Measurements from ENCODE around the gene BSG. TPM values are rescaled to one million over a fixed set of nuclear protein-coding genes. Genes with fewer than 3 reads are reported as not detected.

Gene BSG
- total RNA-seq, 1 experiment from 2014 or later: 614 TPM

DNA sequence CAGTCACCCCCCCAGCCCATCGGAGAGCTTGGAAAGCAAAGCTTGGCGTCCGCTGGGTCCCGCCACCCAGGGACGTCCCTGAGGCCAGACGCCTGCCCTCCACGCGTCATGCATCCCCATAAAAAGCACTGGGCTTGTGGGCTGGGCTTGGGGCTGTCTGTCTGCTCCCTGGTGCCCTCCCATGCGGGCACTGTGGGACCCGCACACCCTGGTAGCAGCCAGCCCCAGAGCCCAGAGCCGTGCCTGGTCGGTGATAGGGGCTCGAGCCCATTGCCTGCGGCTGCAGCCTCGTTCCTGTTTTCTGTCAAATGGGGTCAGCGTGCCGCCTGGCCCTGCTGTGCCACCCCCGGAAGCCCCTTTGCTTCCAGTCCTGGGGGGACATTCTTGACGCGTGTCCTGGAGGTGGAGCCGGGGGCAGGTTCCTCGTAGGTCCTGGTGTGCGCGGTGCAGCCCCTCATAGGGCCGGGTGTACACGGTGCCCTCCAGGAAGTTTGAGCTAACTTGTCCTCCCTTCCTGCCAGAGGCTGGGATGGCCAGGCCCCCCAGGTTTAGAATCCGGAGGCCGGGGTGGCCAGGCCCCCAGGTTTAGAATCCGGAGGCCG, 32.9 kb upstream of the BSG start:
- no peak for DNase-seq (ENCODE audit: extremely low read depth, low read depth)

GRCh38 chr19:540867-541637, 31.3 kb upstream of the BSG start:
- DNase-seq (ENCODE audit: extremely low read depth, low read depth): no peak

DNA sequence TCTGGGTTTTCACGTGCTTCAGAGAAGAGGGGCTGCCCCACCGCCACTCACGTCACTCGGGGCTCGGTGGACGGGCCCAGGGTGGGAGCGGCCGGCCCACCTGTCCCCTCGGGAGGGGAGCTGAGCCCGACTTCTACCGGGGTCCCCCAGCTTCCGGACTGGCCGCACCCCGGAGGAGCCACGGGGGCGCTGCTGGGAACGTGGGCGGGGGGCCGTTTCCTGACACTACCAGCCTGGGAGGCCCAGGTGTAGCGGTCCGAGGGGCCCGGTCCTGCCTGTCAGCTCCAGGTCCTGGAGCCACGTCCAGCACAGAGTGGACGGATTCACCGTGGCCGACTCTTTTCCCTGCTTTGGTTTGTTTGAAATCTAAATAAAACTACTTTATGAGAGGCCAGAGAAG, 30.7 kb upstream of the BSG start:
- no peak for DNase-seq (ENCODE audit: extremely low read depth, low read depth)

- DNase-seq (ENCODE audit: extremely low read depth, low read depth): no peak
These were observed 30.1 kb upstream of the BSG start for GRCh38 chr19:542173-542866.

DNA sequence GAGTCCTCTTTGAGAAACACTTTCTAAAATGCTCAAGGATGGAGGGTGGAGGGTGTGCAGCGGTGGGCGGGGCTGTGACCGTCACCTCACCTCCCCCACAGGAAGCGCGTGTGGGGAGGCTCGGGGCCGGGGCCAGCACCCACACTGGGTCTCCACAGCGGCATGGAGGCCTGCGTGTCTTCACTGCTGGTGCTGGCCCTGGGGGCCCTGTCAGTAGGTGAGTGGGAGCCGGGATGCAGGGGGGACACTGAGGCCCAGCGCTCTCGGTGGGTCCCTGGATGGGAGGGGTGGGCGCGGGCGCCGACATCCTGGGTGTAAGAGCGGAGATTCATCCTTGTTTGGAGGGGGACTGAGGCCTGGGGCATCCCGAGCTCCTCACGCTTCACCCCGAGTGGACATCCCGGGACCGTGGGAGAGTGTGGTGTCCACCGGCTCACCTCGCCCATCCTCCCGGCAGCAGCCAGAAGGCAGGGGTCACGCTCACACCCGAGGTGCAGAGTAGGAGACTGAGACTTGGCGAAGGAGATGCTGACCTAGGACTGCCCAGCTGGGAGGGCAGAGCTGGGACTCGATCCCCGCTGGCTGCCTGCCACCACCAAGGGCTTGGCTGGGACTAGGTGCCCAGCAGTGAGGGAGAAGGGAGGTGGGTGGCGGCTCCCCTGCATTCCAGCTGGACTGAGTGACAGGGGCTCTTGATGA, 28.3 kb upstream of the BSG start, which contains the start of gene GZMM:
Gene GZMM, plus strand, starts transcription at position 144 of the 699 bp plus-strand sequence. Its CDS starts 19 bp downstream, at position 163.
- DNase-seq (ENCODE audit: extremely low read depth, low read depth): no peak

DNA sequence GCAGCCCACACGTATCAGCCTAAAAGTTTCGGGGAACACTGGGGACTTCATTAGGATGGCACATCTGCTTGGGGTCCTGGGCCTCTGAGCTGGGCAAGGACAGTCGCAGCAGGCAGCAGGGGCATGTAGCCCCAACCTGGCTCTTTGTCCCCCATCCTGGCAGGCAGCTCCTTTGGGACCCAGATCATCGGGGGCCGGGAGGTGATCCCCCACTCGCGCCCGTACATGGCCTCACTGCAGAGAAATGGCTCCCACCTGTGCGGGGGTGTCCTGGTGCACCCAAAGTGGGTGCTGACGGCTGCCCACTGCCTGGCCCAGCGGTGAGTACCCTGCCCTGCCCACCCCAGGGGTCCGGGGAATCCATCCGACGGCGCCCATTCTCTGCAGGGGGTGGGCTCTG, 25.3 kb upstream of the BSG start:
- DNase-seq (ENCODE audit: extremely low read depth, low read depth): no peak

- DNase-seq (ENCODE audit: extremely low read depth, low read depth): no peak
These were observed 24.3 kb upstream of the BSG start for GRCh38 chr19:547836-548720.

- DNase-seq (ENCODE audit: extremely low read depth, low read depth): no peak
These were observed 23.2 kb upstream of the BSG start for GRCh38 chr19:548886-549830.

GRCh38 chr19:554817-555216, 17.6 kb upstream of the BSG start:
- DNase-seq (ENCODE audit: extremely low read depth, low read depth): no peak

DNA sequence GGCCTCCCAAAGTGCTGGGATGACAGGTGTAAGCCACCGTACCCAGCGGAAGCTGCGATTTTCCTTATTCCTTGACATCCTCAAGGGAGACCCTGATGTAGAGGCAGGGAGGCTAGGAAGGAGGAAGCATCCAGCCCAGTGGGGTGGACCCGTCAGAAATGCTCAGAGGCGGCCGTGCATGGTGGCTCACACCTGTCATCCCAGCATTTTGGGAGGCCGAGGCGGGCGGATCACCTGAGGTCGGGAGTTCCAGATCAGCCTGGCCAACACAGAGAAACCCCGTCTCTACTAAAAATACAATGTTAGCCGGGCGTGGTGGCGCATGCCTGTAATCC, 17.0 kb upstream of the BSG start:
- DNase-seq (ENCODE audit: extremely low read depth, low read depth): no peak

DNA sequence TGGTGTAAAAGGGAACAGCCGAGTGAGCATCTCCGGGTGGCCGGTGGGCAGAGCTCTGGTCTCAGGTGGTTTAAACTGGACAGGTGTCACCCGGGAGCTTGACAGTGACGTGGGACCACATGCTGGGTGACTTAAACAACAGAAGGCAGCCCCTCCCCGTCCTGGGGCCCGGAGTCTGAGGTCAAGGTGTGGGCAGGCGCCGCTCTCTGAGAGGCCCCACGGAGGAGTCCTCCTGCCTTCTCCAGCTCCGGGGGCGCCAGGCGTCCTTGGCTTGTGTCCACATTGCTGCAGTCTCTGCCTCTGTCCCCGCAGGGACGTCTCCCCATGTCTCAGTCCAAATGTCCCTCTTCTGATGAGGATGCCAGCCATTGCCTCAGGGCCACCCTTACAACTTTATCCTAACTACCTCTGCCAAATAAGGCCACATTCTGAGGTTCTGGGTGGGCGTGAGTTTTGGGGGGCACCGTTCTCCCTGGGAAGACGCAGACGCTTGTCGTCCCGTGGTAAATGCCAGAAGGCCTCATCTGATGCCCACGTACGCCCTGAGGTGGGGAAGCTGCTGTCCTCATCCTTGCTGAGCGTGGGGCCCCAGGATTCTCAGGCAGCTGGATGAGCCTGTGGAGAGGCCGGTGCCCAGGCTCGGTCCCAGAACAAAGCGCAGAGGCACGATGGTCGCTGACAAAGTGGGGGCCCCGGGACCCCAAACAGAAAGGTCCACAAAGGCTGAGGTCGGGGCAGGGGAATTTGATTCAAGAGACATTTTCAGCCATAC, 15.6 kb upstream of the BSG start:
- no peak for DNase-seq (ENCODE audit: extremely low read depth, low read depth)

DNA sequence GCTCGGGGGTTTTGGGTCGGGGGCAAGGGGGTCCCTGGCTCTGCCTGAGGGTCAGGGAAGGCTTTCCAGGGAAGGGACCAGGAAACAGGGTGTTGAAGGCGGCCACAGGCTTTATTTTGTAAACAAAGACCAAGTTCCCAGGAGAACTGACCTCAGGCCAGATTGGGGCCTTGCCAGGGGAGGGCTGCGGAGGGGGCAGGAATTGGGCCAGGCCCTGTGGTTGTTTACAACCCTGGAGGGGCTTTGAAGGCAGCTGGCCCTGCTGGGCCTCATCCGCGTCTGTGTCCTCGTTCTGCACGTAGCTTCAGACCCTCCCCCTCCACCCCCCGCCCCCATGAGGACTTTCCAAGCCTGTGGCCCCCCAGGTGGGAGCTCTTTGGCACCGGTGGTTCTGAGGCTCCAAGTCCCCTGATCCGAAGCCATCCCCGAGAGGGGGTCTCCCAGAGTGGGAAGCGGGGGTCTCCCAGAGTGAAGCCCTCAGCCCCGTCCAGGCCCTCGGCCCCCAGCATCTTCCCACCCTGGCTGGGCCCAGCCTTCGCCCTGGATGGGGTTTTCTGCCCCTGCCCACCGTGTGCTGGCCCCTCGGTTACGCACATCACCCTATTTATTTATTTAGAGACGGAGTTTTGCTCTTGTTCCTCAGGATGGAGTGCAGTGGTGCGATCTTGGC, 13.5 kb upstream of the BSG start:
- DNase-seq (ENCODE audit: extremely low read depth, low read depth): no peak

- DNase-seq (ENCODE audit: extremely low read depth, low read depth): no peak
These were observed 12.3 kb upstream of the BSG start for GRCh38 chr19:560121-560520.

DNA sequence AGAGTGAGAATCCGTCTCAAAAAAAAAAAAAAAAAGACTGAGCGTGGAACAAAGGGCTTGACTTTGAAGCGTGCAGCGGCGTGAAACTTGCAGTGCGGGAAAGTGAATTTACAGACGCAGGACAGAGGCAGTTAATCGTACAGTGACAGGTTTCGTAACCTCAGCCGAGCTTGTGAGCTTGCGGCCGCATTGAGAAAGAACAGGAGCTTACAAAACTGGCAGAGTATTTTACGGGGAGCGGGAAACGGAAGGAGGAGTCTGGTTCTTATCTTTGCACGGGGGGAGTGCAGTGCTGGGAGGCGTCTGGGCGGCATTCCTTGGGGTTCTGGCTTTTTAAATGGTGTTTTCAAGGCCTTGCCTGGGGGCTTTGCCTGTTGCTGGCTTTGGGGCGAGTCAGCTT, 6.0 kb upstream of the BSG start:
- no peak for DNase-seq (ENCODE audit: extremely low read depth, low read depth)

- DNase-seq (ENCODE audit: extremely low read depth, low read depth): no peak
These were observed 5.6 kb upstream of the BSG start for GRCh38 chr19:566844-567243.

GRCh38 chr19:567296-567900, 5.0 kb upstream of the BSG start:
- DNase-seq (ENCODE audit: extremely low read depth, low read depth): no peak

- no peak for DNase-seq (ENCODE audit: extremely low read depth, low read depth)
These were observed 2.1 kb upstream of the BSG start for GRCh38 chr19:570251-570686.
